ENCODE data around the gene ARIH2. TPM values are rescaled to one million over a fixed set of nuclear protein-coding genes. Genes with fewer than 3 reads are reported as not detected.

ARIH2 gene
- polyA plus RNA-seq, 1 donor from 2014 or later = 153 TPM

DNA sequence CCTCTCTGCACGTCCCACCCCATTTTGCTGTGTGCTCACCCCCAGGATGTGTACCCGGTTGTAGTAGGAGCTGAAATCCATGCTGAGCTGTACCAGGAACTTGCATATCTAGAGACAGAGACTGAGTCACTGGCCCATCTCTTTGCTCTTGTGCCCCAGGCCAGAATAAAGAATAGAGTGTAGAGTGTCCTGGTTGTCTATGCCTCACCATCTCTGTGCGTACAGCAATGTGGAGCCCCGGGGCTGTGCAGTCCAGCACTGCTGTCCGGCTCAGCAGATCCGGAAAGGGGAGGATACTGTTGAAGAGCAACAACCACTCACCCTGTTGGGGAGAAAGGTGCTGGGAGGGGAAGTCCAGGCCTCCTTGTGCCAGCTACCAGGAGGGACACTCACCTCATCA is 97.1 kb downstream of the ARIH2 start:
- no peaks in the 10 kb centered on the region for H3K9me3 ChIP-seq (ENCODE audit: low read length)
- H3K9ac ChIP-seq (ENCODE audit: low read length) = no peak overlapping the region
- no peak overlapping the region for H3K27ac ChIP-seq (ENCODE audit: low read length)
- H3K9me2 ChIP-seq (ENCODE audit: insufficient read depth, low read length) = no peaks in the 10 kb centered on the region
- H3F3A ChIP-seq (ENCODE audit: insufficient read depth, low read length, poor library complexity, severe bottlenecking) = no peaks in the 10 kb centered on the region
- no peaks in the 10 kb centered on the region for H3K27me3 ChIP-seq (ENCODE audit: insufficient read depth, low read depth, low read length)
- H3K4me3 ChIP-seq (ENCODE audit: low read length) = no peak overlapping the region
- H4K20me1 ChIP-seq (ENCODE audit: insufficient read depth) = peaks cover 9% of the 10 kb centered on the region
- no peak overlapping the region for H3K4me2 ChIP-seq (ENCODE audit: low read length)
- H2AFZ ChIP-seq (ENCODE audit: low read depth, low read length) = no peak overlapping the region
- TF ChIP-seq SMC3 (conservative IDR thresholded peaks at IDR 0.05; ENCODE audit: poor library complexity) (no peak), EP300 (conservative IDR thresholded peaks at IDR 0.05; ENCODE audit: poor library complexity, severe bottlenecking) (no peak), POLR2AphosphoS5 (IDR thresholded peaks at IDR 0.05) (no peak), EZH2 (IDR thresholded peaks at IDR 0.05; ENCODE audit: borderline replicate concordance, insufficient read depth, low read length, poor library complexity, severe bottlenecking) (no peak), RAD21 (conservative IDR thresholded peaks at IDR 0.05) (no peak), CTCF (IDR thresholded peaks at IDR 0.05; ENCODE audit: poor library complexity, severe bottlenecking) (no peak), TAF1 (IDR thresholded peaks at IDR 0.05; ENCODE audit: low read depth) (no peak), MXI1 (conservative IDR thresholded peaks at IDR 0.05; ENCODE audit: poor library complexity, severe bottlenecking) (no peak)
- TF ChIP-seq, protein P1, sequence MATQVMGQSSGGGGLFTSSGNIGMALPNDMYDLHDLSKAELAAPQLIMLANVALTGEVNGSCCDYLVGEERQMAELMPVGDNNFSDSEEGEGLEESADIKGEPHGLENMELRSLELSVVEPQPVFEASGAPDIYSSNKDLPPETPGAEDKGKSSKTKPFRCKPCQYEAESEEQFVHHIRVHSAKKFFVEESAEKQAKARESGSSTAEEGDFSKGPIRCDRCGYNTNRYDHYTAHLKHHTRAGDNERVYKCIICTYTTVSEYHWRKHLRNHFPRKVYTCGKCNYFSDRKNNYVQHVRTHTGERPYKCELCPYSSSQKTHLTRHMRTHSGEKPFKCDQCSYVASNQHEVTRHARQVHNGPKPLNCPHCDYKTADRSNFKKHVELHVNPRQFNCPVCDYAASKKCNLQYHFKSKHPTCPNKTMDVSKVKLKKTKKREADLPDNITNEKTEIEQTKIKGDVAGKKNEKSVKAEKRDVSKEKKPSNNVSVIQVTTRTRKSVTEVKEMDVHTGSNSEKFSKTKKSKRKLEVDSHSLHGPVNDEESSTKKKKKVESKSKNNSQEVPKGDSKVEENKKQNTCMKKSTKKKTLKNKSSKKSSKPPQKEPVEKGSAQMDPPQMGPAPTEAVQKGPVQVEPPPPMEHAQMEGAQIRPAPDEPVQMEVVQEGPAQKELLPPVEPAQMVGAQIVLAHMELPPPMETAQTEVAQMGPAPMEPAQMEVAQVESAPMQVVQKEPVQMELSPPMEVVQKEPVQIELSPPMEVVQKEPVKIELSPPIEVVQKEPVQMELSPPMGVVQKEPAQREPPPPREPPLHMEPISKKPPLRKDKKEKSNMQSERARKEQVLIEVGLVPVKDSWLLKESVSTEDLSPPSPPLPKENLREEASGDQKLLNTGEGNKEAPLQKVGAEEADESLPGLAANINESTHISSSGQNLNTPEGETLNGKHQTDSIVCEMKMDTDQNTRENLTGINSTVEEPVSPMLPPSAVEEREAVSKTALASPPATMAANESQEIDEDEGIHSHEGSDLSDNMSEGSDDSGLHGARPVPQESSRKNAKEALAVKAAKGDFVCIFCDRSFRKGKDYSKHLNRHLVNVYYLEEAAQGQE (IDR thresholded peaks at IDR 0.05; ENCODE audit: borderline replicate concordance) = no peak
- H3K36me3 ChIP-seq (ENCODE audit: insufficient read depth, low read length) = no peaks in the 10 kb centered on the region
- peaks cover 41% of the 10 kb centered on the region for H3K79me2 ChIP-seq (replicated peaks; ENCODE audit: insufficient read depth, low read length)

DNA sequence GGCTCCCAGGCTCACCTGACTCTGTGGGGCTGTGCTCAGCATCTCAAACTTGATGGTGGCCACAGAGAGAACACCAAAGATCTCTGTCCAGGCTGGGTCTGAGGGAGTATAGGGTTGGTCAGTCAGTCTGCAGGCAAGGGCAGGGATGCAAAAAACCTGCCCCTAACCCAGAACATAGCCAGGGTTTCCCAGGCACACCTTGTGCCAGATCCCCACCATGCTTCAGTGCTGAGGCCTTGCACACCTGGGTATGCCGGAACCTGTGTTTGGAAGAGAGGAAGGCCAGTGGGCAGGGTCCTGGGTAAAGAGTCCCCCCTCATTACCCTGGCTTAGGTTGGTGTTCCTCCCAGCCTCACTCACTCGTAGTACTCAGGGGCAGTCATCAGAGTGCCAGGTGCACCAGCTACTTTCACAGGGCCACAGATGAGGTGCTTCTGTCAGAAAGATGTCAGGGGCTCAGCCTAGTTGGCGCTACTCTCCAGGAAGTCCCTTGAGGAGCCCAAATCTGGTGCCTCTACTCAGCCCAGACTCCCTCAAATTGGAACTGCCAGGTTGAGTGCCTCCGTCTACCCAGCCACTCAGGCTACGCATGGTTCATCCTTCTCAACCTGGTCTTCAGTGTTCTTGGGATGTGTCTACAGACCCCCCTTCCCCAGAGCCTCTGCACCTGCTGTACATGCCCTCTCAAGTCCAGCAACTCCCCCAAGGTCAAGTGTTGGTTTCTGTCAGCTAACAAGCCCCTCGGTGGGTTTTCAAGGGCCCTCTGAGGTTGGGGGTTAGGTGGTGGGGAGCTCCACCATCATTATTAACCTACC is 98.0 kb downstream of the ARIH2 start:
- no peaks in the 10 kb centered on the region for H3K36me3 ChIP-seq (ENCODE audit: insufficient read depth, low read length)
- H3K27me3 ChIP-seq (ENCODE audit: insufficient read depth, low read depth, low read length) = no peaks in the 10 kb centered on the region
- H3K79me2 ChIP-seq (replicated peaks; ENCODE audit: insufficient read depth, low read length) = peaks cover 33% of the 10 kb centered on the region
- peak overlapping the region; percentile 98 for H3K4me3 ChIP-seq (ENCODE audit: low read length)
- H3K27ac ChIP-seq (ENCODE audit: low read length) = no peak overlapping the region
- no peak overlapping the region for H3K9ac ChIP-seq (ENCODE audit: low read length)
- no peaks in the 10 kb centered on the region for H3F3A ChIP-seq (ENCODE audit: insufficient read depth, low read length, poor library complexity, severe bottlenecking)
- no peaks in the 10 kb centered on the region for H3K9me3 ChIP-seq (ENCODE audit: low read length)
- no peaks in the 10 kb centered on the region for H3K9me2 ChIP-seq (ENCODE audit: insufficient read depth, low read length)
- no peak overlapping the region for H3K4me2 ChIP-seq (ENCODE audit: low read length)
- TF ChIP-seq POLR2AphosphoS5 (IDR thresholded peaks at IDR 0.05) (no peak), TAF1 (IDR thresholded peaks at IDR 0.05; ENCODE audit: low read depth) (no peak), SMC3 (conservative IDR thresholded peaks at IDR 0.05; ENCODE audit: poor library complexity) (no peak), RAD21 (conservative IDR thresholded peaks at IDR 0.05) (no peak), EP300 (conservative IDR thresholded peaks at IDR 0.05; ENCODE audit: poor library complexity, severe bottlenecking) (no peak), MXI1 (conservative IDR thresholded peaks at IDR 0.05; ENCODE audit: poor library complexity, severe bottlenecking) (no peak), CTCF (IDR thresholded peaks at IDR 0.05; ENCODE audit: poor library complexity, severe bottlenecking) (no peak), EZH2 (IDR thresholded peaks at IDR 0.05; ENCODE audit: borderline replicate concordance, insufficient read depth, low read length, poor library complexity, severe bottlenecking) (no peak)
- TF ChIP-seq, protein P1 (IDR thresholded peaks at IDR 0.05; ENCODE audit: borderline replicate concordance) = no peak
- peaks cover 9% of the 10 kb centered on the region for H4K20me1 ChIP-seq (ENCODE audit: insufficient read depth)
- H2AFZ ChIP-seq (ENCODE audit: low read depth, low read length) = no peak overlapping the region
